B cell (primary cell): ENCODE measurements around the gene FXYD7.
"Not testable (repeated sequence)": the region's sequence is repeated elsewhere in the genome, so short reads cannot be mapped to it uniquely, and the experiment has no call there.

Experiments
- EZH2 ChIP-seq: IDR thresholded peaks from 2 replicates; pipeline ENCODE4 v1.6.1; 2012; ENCODE audit warnings: borderline replicate concordance, low read depth, mild to moderate bottlenecking, moderate library complexity, low read length; ENCODE audit not compliant: insufficient read depth, poor library complexity, severe bottlenecking
- TF ChIP-seq, protein P1 (sequence below): fragments of 200-600 bp; IDR thresholded peaks from one replicate; pipeline ENCODE4 v1.8.0; 2022; ENCODE audit warnings: antibody characterized with exemption, mild to moderate bottlenecking

DNA sequence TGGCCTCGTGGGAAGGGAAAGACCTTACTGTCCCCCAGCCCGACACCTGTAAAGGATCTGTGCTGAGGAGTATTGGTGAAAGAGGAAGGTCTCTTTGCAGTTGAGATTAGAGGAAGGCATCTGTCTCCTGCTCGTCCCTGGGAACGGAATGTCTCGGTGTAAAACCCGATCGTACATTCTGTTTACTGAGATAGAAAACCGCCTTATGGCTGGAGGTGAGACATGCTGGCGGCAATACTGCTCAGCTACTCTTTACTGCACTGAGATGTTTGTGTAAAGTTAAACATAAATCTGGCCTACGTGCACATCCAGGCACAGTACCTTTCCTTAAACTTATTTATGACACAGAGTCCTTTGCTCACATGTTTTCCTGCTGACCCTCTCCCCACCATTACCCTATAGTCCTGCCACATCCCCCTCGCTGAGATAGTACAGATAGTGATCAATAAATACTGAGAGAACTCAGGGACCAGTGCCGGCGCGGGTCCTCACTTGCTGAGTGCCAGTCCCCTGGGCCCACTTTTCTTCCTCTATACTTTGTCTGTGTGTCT lies 13.3 kb upstream of the FXYD7 start:
- TF ChIP-seq, protein P1, sequence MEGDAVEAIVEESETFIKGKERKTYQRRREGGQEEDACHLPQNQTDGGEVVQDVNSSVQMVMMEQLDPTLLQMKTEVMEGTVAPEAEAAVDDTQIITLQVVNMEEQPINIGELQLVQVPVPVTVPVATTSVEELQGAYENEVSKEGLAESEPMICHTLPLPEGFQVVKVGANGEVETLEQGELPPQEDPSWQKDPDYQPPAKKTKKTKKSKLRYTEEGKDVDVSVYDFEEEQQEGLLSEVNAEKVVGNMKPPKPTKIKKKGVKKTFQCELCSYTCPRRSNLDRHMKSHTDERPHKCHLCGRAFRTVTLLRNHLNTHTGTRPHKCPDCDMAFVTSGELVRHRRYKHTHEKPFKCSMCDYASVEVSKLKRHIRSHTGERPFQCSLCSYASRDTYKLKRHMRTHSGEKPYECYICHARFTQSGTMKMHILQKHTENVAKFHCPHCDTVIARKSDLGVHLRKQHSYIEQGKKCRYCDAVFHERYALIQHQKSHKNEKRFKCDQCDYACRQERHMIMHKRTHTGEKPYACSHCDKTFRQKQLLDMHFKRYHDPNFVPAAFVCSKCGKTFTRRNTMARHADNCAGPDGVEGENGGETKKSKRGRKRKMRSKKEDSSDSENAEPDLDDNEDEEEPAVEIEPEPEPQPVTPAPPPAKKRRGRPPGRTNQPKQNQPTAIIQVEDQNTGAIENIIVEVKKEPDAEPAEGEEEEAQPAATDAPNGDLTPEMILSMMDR = not testable (repeated sequence)
- not testable (repeated sequence) for TF ChIP-seq EZH2
